Measurements from ENCODE around the gene SALL1.

SALL1 gene

GRCh38 chr16:51155820-51156806 lies 5.0 kb upstream of the SALL1 start:
- DNase-seq: peak; percentile 3

- no peak for DNase-seq
Measured at GRCh38 chr16:51155199-51155607, 4.1 kb upstream of the SALL1 start.

- DNase-seq: peak; percentile 2
Measured at GRCh38 chr16:51154271-51155171, 3.5 kb upstream of the SALL1 start.

DNA sequence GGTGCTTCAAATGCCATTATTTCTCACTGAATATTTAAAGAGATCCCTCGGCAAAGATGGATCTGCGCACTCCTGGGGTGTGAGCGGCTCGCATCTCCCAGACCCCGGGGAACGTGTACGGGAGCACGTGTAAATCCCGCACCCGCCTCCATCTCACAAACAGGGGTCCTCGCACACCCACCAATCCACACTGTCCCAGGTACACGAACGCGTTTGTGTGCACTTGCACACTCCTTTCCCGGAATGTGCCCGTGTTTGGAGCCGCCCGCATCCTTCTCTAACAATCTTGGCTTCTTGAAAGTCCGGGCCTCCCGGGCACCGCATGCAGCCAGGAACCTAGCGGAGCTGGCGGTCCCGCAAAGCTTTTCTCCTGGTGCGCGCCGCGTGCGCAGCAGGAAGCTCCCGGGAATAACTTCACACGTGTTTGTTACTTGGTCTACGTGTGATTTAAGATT lies 2.5 kb upstream of the SALL1 start:
- DNase-seq: peak; percentile 3

GRCh38 chr16:51152691-51153576 lies 1.9 kb upstream of the SALL1 start:
- peak; percentile 25 for DNase-seq

DNA sequence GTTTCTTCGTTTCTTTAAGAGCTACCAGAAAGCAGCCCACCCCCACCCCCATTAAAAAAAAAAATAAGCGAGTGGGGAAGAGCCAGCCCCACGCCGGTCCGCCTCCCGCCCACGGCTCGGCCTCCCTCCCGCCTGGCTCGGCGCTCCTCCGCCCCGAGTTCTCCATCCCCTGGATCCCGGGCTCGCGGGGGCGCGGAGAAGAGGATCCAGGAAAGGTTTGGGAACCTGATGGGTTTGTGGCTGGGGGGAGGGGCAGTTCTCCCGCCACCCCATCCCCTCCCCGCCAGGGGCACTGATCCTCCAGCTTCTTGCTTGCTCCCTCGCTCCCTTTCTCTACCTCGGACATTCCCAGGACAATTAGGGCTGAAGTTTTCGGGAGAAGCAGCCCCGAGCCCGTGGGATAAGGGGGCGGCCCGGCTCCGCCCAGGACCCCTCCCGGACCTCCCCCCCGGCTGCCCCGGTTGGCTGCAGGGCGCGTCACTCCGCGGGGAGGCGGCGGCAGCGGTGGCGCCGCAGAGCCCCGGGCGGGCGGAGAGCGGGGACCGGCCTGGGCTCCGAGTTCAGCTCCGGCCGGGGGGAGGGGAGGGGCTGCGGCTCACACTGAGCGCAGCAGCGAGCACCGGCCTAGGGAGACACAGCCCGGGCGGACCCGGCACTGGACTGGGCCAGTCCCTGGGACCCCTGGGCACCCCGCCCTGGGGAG lies 1.0 kb upstream of the SALL1 start:
- peak; percentile 13 for DNase-seq

DNA sequence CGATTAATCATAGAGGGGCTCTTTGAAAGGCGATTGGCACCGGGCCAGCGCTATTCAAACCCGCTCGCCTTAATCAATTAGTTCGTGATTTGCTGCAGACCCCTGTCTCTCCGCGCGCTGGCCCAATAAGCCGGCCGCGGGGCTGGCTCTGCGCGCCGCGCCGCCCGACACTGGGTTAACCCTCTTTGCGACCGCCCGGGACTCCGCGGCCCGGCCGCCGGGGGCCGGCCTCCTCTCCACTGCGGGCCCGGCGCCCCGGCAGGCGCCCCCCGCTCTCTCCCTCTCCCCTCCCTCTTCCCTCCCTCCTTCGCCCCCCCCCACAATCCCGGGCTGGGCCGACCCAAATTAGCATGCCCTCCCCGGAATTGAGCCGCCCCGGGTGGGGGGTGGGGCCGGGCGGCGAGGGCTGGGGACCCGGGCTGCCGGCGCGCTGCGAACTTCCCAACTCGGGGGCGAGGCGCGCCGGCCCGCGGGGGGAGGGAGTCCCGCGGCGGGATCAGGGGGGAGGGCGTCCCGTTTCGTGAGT lies 428 bp upstream of the SALL1 start:
- peak; percentile 6 for DNase-seq

GRCh38 chr16:51150165-51150887 lies 744 bp downstream of the SALL1 start:
- no peak for DNase-seq

DNA sequence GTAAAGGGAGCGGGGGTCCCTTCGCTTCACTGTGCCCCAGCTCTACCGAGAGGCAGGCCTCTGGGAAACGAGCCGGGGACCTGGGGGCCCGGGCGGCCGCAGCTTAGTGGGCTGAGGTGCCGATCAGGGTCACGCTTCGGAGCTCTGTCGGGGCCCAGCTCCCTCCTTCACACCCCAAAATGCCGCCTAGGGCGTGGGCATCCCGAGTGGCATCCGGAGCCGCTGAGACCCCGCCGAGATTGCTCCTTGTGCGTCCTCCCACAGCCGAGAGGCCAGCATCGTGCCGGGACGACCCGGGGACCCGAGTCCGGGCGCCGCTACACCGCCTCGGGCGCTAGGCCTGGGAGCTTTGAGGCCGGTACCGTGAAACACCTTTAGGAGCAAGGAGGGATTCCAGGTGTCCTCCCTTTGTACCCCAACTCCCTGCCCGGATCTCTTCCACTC lies 1.3 kb downstream of the SALL1 start:
- DNase-seq: no peak

GRCh38 chr16:51149251-51149661 lies 1.8 kb downstream of the SALL1 start:
- DNase-seq: no peak

DNA sequence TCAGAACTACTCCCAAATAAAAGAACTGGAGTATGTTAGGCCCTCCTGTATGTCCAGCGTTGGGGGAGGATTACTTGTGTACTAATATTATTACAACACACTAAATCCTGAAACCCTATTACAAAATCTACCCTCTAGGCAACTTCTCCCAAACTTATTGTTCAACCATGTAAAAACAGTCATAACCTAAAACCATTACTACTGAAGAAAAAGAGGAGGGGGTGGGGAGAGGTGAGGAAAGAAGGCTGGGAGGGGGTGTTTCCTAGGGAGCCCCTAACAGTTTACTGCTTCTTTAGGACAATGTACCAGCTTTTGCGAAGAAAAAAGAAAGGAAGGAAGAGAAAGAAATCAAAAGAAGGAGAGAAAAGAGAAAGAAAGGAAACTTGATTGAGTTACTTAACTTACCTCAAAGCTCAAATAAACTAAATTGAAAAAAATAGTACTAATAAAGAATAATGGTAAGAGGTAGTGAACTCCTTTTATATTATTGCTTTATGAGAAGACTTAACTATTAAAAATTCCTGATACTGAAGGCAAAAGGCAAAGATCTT lies 2.3 kb downstream of the SALL1 start:
- DNase-seq: no peak

GRCh38 chr16:51147776-51148677 lies 3.0 kb downstream of the SALL1 start:
- DNase-seq: no peak

GRCh38 chr16:51146256-51146924 lies 4.7 kb downstream of the SALL1 start:
- no peak for DNase-seq

- no peak for DNase-seq
Measured at GRCh38 chr16:51144203-51144602, 6.9 kb downstream of the SALL1 start.

- DNase-seq: no peak
Measured at GRCh38 chr16:51143196-51143977, 7.7 kb downstream of the SALL1 start.

GRCh38 chr16:51141541-51141940 lies 9.5 kb downstream of the SALL1 start:
- DNase-seq: no peak

DNA sequence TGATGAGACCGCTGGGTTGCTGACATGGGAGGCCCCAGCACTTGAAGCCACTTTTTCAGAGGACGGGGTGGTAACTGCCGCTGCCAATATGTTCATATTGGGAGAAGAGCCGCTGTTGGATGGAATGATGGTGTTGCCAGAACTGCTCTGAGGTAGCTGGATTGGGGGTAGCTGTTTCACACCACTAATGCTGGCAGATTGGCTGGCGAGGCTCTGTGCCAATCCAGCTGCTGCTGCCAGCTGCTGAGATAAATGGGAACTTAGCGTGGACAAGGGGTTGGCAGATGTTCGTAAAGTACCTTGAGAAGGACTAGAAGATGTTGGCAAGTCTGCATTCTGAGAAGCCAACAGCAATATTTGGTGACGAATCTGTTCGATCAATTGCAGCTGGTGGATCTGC lies 10.0 kb downstream of the SALL1 start:
- no peak for DNase-seq

- DNase-seq: no peak
Measured at GRCh38 chr16:51140112-51140511, 11.0 kb downstream of the SALL1 start.

All from activated CD4-positive, alpha-beta T cell treated with anti-CD3 and anti-CD28 coated beads for 48 hours (primary cell).